Activated CD4-positive, alpha-beta T cell treated with anti-CD3 and anti-CD28 coated beads for 36 hours (primary cell): Measurements from ENCODE around the gene DUOXA1. TPM values are rescaled to one million over a fixed set of nuclear protein-coding genes. Genes with fewer than 3 reads are reported as not detected.

ENCODE experiments used
- ATAC-seq: fragments of 200-7000 bp; cut with Tn5 transposase; one replicate; pipeline ENCODE4 v1.10.0; 2021; ENCODE audit warnings: mild to moderate bottlenecking, moderate library complexity
- CTCF ChIA-PET: fragments of 350-600 bp; sonication (Branson Sonifier 250); formaldehyde crosslinking; loops from one replicate; lab custom pipeline; 2021; ENCODE audit warnings: antibody characterized with exemption; lab: Charles Lee
- POLR2A ChIA-PET: fragments of 350-600 bp; sonication (Branson Sonifier 250); formaldehyde crosslinking; loops from one replicate; lab custom pipeline; 2021; ENCODE audit warnings: antibody characterized with exemption, inconsistent platforms; lab: Charles Lee
- DNase-seq: peaks from one replicate; pipeline ENCODE4 v3.0.0-alpha.2; 2020
- H3K27ac Mint-ChIP-seq: one replicate; pipeline ENCODE4 v1.8.0; 2021; ENCODE audit warnings: mixed read lengths
- H3K27me3 Mint-ChIP-seq: one replicate; pipeline ENCODE4 v1.8.0; 2021; ENCODE audit warnings: mixed read lengths
- H3K36me3 Mint-ChIP-seq: one replicate; pipeline ENCODE4 v1.8.0; 2021; ENCODE audit warnings: low read depth, mixed read lengths
- H3K4me1 Mint-ChIP-seq: one replicate; pipeline ENCODE4 v1.8.0; 2021; ENCODE audit warnings: mixed read lengths
- H3K4me3 Mint-ChIP-seq: one replicate; pipeline ENCODE4 v1.8.0; 2021; ENCODE audit warnings: mild to moderate bottlenecking, moderate library complexity, mixed read lengths
- H3K9me3 Mint-ChIP-seq: one replicate; pipeline ENCODE4 v1.8.0; 2021; ENCODE audit warnings: low read depth, mixed read lengths
- intact Hi-C, 2 experiments: fragments of 100-400 bp; cut with DNase I in 1 of 2; cut with micrococcal nuclease in 1 of 2; formaldehyde crosslinking; loops; one replicate each; pipeline versions ENCODE4 v1.14.2 to v1.15.1; 2022 to 2024; cut with DNase I, micrococcal nuclease
- total RNA-seq, 2 experiments: library from RNA; stranded (reverse); gene quantifications; one replicate each; pipeline ENCODE4 v1.2.3, GENCODE V29; 2021

The DUOXA1 gene
- total RNA-seq, 2 experiments from 2014 or later = 0.19 TPM; not detected in 1

DNA sequence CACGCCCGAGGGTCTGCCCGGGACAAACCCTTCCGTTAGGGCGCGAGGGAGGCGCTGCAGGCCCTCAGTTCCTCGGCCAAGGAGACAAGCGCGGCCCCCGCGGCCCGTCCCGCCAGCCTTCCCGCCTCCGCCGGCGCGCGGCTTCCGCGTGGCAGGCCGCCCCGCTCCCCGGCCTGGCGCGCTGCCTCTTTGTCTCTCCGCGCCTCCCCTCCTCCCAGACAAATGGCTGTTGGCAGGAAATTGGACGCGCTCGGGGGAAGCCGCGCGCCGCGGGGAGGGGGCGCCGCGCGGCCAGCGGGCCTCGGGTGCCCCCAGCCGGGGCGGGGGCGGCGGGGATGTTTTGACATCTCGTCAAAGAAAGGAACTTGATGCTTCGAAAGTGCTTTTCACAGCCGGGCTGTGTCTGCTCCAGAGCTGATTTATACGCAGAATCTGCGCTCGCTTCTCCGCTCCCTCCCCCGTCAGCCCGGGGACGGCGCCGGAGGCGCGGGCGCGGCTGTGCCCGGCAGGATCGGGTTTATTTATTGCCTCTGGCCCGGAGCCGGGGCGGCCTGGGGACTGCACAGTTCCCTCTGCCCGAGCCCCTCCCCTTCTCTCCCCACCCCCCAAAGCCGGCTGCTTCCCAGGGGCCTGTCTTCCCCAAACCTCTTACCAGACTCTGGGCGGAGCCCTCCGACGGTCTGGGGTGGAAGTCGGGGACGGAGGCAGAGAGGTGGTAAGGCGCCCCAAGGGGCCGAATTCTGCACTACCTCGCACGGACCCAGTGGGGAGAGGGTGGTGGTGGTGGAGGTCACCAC, 37.4 kb upstream of the DUOXA1 start:
- ATAC-seq (peak; percentile 93), DNase-seq (peak; percentile 91)
- Mint-ChIP-seq H3K27me3 (no peaks in the 10 kb centered on the region), H3K27ac (peak overlapping the region; percentile 77), H3K9me3 (no peaks in the 10 kb centered on the region), H3K4me3 (peak overlapping the region; percentile 69), H3K4me1 (peaks cover 9% of the 10 kb centered on the region), H3K36me3 (no peaks in the 10 kb centered on the region)
- ChIA-PET CTCF (interaction anchor here (0.8 to 3.6 kb wide), 14 partner anchors 7 to 143 kb away, joined by 3 to 19 read pairs (median 6); no protein-coding TSS in a partner anchor), POLR2A (interaction anchor here (0.6 to 1.3 kb wide), 3 partner anchors 18 to 34 kb away, joined by 3 to 4 read pairs (median 3); no protein-coding TSS in a partner anchor)
- intact Hi-C loops = loop anchor here (1.0 to 5.0 kb wide), 10 partner anchors 14 to 420 kb away; partner anchors contain the start of gene BLOC1S6 (in 1 of the 2)

- POLR2A ChIA-PET = interaction anchor here (1.0 to 1.2 kb wide), 2 partner anchors 21 to 32 kb away, joined by 3 read pairs; no protein-coding TSS in a partner anchor
These were observed 35.9 kb upstream of the DUOXA1 start for GRCh38 chr15:45165536-45165935.

GRCh38 chr15:45164914-45165313, 35.2 kb upstream of the DUOXA1 start:
- intact Hi-C loops = loop anchor here (2.0 to 5.0 kb wide), 2 partner anchors 238 to 292 kb away; a partner anchor contains a TSS
- DNase-seq (no peak), ATAC-seq (no peak)
- ChIA-PET CTCF (interaction anchor here (0.6 to 3.4 kb wide), 5 partner anchors 35 to 234 kb away, joined by 3 to 29 read pairs (median 5); no protein-coding TSS in a partner anchor), POLR2A (interaction anchor here (1.0 to 1.2 kb wide), 2 partner anchors 21 to 33 kb away, joined by 3 read pairs; no protein-coding TSS in a partner anchor)
- peak overlapping the region; percentile 69 for H3K4me3 Mint-ChIP-seq
- peaks cover 2% of the 10 kb centered on the region for H3K36me3 Mint-ChIP-seq
- H3K4me1 Mint-ChIP-seq = peaks cover 9% of the 10 kb centered on the region
- H3K9me3 Mint-ChIP-seq = no peaks in the 10 kb centered on the region
- H3K27ac Mint-ChIP-seq = peak overlapping the region; percentile 72
- no peaks in the 10 kb centered on the region for H3K27me3 Mint-ChIP-seq

More at GRCh38 chr15:45165536-45165935, 35.9 kb upstream of the DUOXA1 start:
- no peaks in the 10 kb centered on the region for H3K9me3 Mint-ChIP-seq
- H3K27ac Mint-ChIP-seq = peak overlapping the region; percentile 72
- peak overlapping the region; percentile 69 for H3K4me3 Mint-ChIP-seq
- H3K27me3 Mint-ChIP-seq = no peaks in the 10 kb centered on the region
- peaks cover 9% of the 10 kb centered on the region for H3K4me1 Mint-ChIP-seq
- CTCF ChIA-PET = interaction anchor here (1.1 to 3.4 kb wide), 2 partner anchors 39 to 211 kb away, joined by 3 to 29 read pairs; no protein-coding TSS in a partner anchor
- intact Hi-C loops = loop anchor here (2.0 to 5.0 kb wide), 2 partner anchors 237 to 292 kb away; a partner anchor contains a TSS
- ATAC-seq = no peak
- H3K36me3 Mint-ChIP-seq = peaks cover 2% of the 10 kb centered on the region
- DNase-seq = no peak

GRCh38 chr15:45163508-45163856, 33.8 kb upstream of the DUOXA1 start:
- no peak for ATAC-seq
- Mint-ChIP-seq H3K27me3 (no peaks in the 10 kb centered on the region), H3K4me1 (peaks cover 9% of the 10 kb centered on the region), H3K4me3 (no peak overlapping the region), H3K9me3 (no peaks in the 10 kb centered on the region), H3K36me3 (peaks cover 2% of the 10 kb centered on the region), H3K27ac (no peak overlapping the region)
- ChIA-PET CTCF (interaction anchor here (0.5 to 3.4 kb wide), 29 partner anchors 8 to 448 kb away, joined by 3 to 29 read pairs (median 4); partner anchors contain the start of gene SHF), POLR2A (interaction anchor here (0.7 to 1.2 kb wide), 4 partner anchors 17 to 239 kb away, joined by 4 to 6 read pairs (median 6); a partner anchor contains a TSS)
- DNase-seq = no peak
- intact Hi-C loops = loop anchor here in 1 of 2 experiments (1.0 kb wide), 2 partner anchors 42 to 236 kb away; no protein-coding TSS in a partner anchor

DNA sequence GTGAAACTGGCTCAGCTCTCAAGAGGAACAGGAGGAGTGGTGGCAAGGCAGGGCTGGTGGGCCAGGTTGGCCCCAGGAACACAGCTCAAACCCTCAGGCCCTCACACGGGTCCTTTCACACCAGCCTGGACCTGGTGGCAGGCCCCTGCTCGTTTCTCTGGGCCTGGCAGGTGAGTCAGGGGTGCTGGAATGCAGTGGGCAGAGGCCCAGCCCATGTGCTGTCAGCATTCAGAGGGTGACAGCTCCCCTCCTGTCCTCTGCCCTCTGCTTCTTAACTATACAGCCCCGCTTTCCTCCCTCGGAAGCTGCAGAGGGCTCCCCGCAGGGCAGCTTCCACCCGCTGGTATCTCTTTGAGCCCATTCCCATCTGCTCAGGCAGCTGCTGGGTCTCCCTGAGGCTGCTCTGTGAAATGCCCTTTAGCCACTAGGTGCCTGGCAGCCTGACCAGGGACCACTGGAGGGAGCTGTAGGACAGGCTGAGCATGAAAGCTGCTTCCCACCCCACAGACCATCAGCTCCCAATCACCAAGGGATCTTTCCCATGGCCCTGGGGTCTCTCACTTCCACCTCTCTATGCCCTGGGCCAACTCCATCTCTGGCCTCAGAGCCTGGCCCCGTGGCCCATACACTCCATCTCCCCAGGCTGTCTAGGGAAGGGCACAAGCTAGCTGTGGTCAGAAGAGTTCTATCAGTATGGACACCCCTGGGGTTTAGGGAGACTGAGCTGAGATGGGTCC, 33.3 kb upstream of the DUOXA1 start:
- DNase-seq = peak; percentile 80
- ChIA-PET POLR2A (interaction anchor here (1.0 to 1.2 kb wide), 3 partner anchors 23 to 239 kb away, joined by 4 to 6 read pairs (median 5); a partner anchor contains a TSS), CTCF (interaction anchor here (0.5 to 3.4 kb wide), 34 partner anchors 8 to 449 kb away, joined by 3 to 29 read pairs (median 4); partner anchors contain the start of gene SHF)
- Mint-ChIP-seq H3K4me1 (peaks cover 9% of the 10 kb centered on the region), H3K9me3 (no peaks in the 10 kb centered on the region), H3K4me3 (no peak overlapping the region), H3K27me3 (no peaks in the 10 kb centered on the region), H3K36me3 (peaks cover 2% of the 10 kb centered on the region), H3K27ac (no peak overlapping the region)
- ATAC-seq = peak; percentile 45
- intact Hi-C loops = loop anchor here in 1 of 2 experiments (1.0 kb wide), 2 partner anchors 42 to 236 kb away; no protein-coding TSS in a partner anchor

DNA sequence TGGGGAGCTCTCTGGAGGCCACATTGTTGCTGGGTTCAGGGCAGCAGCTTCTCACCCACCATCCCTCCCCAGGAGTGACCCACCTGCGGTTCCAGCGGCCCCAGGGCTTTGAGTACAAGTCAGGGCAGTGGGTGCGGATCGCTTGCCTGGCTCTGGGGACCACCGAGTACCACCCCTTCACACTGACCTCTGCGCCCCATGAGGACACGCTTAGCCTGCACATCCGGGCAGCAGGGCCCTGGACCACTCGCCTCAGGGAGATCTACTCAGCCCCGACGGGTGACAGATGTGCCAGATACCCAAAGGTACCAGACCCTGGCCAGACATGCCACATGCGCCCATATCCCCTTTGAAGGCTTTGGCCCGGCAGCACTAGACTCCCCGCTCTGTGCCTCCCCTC, 32.0 kb upstream of the DUOXA1 start:
- Mint-ChIP-seq H3K4me3 (no peak overlapping the region), H3K27me3 (no peaks in the 10 kb centered on the region), H3K9me3 (no peaks in the 10 kb centered on the region), H3K27ac (no peak overlapping the region), H3K36me3 (peaks cover 2% of the 10 kb centered on the region), H3K4me1 (peaks cover 15% of the 10 kb centered on the region)
- ChIA-PET POLR2A (interaction anchor here (0.6 kb wide), 2 partner anchors 240 to 298 kb away, joined by 4 to 5 read pairs; no protein-coding TSS in a partner anchor), CTCF (interaction anchor here (0.5 to 2.5 kb wide), 7 partner anchors 8 to 44 kb away, joined by 3 to 18 read pairs (median 4); no protein-coding TSS in a partner anchor)
- intact Hi-C loops = no loop called here
- no peak for ATAC-seq
- no peak for DNase-seq

GRCh38 chr15:45157974-45158373, 28.3 kb upstream of the DUOXA1 start:
- H3K4me3 Mint-ChIP-seq = no peak overlapping the region
- H3K27me3 Mint-ChIP-seq = no peaks in the 10 kb centered on the region
- no peak for DNase-seq
- POLR2A ChIA-PET = no interaction called here
- H3K27ac Mint-ChIP-seq = no peak overlapping the region
- H3K36me3 Mint-ChIP-seq = peaks cover 2% of the 10 kb centered on the region
- intact Hi-C loops = no loop called here
- no peak for ATAC-seq
- no peaks in the 10 kb centered on the region for H3K9me3 Mint-ChIP-seq
- CTCF ChIA-PET = interaction anchor here (0.8 to 2.9 kb wide), 3 partner anchors 10 to 142 kb away, joined by 3 to 12 read pairs (median 6); no protein-coding TSS in a partner anchor
- peaks cover 8% of the 10 kb centered on the region for H3K4me1 Mint-ChIP-seq

- POLR2A ChIA-PET = no interaction called here
- no peak overlapping the region for H3K4me3 Mint-ChIP-seq
- no peaks in the 10 kb centered on the region for H3K9me3 Mint-ChIP-seq
- ATAC-seq = peak; percentile 67
- H3K27ac Mint-ChIP-seq = peak overlapping the region; percentile 28
- intact Hi-C loops = no loop called here
- CTCF ChIA-PET = interaction anchor here (0.5 to 2.9 kb wide), 4 partner anchors 11 to 41 kb away, joined by 4 to 12 read pairs (median 8); no protein-coding TSS in a partner anchor
- no peaks in the 10 kb centered on the region for H3K27me3 Mint-ChIP-seq
- peaks cover 2% of the 10 kb centered on the region for H3K36me3 Mint-ChIP-seq
- DNase-seq = no peak
- peaks cover 8% of the 10 kb centered on the region for H3K4me1 Mint-ChIP-seq
These were observed 27.2 kb upstream of the DUOXA1 start for GRCh38 chr15:45156744-45157455.

- intact Hi-C loops = no loop called here
- peaks cover 1% of the 10 kb centered on the region for H3K36me3 Mint-ChIP-seq
- no peak overlapping the region for H3K4me3 Mint-ChIP-seq
- no peaks in the 10 kb centered on the region for H3K9me3 Mint-ChIP-seq
- no peaks in the 10 kb centered on the region for H3K27me3 Mint-ChIP-seq
- peaks cover 8% of the 10 kb centered on the region for H3K4me1 Mint-ChIP-seq
- CTCF ChIA-PET = interaction anchor here (0.6 to 2.9 kb wide), 4 partner anchors 12 to 250 kb away, joined by 3 to 12 read pairs (median 7); no protein-coding TSS in a partner anchor
- POLR2A ChIA-PET = no interaction called here
- DNase-seq = no peak
- no peak overlapping the region for H3K27ac Mint-ChIP-seq
- ATAC-seq = no peak
These were observed 26.1 kb upstream of the DUOXA1 start for GRCh38 chr15:45155739-45156138.
